RWPE2 (cell line): ENCODE measurements around the gene SAMD14.

ENCODE experiments used
- ATAC-seq: fragments of 200-7000 bp; cut with Tn5 transposase; 3 replicates; pipeline ENCODE4 v1.9.1; 2021; ENCODE audit warnings: low read depth
- DNase-seq: peaks from one replicate; pipeline ENCODE4 v3.0.0-alpha.2; 2020; ENCODE audit warnings: low spot score
- H3K27ac ChIP-seq: fragments of 450-650 bp; 2 replicates; pipeline ENCODE4 v1.5.1; 2017; ENCODE audit warnings: mild to moderate bottlenecking; ENCODE audit not compliant: poor library complexity, severe bottlenecking
- H3K27me3 ChIP-seq: fragments of 250-450 bp; sonication (Bioruptor Pico); 2 replicates; pipeline ENCODE4 v1.5.1; 2021; ENCODE audit warnings: mild to moderate bottlenecking, moderate library complexity; ENCODE audit not compliant: insufficient read depth, poor library complexity, severe bottlenecking
- H3K36me3 ChIP-seq: fragments of 250-450 bp; sonication (Bioruptor Pico); 2 replicates; pipeline ENCODE4 v1.5.1; 2020; ENCODE audit warnings: low read depth, mild to moderate bottlenecking, moderate library complexity
- H3K4me1 ChIP-seq: fragments of 250-450 bp; sonication (Bioruptor Pico); 2 replicates; pipeline ENCODE4 v1.5.1; 2021; ENCODE audit warnings: mild to moderate bottlenecking, moderate library complexity; ENCODE audit not compliant: insufficient read depth, poor library complexity, severe bottlenecking
- H3K4me3 ChIP-seq: fragments of 250-450 bp; sonication (Bioruptor Pico); 2 replicates; pipeline ENCODE4 v1.5.1; 2021; ENCODE audit warnings: mild to moderate bottlenecking, moderate library complexity; ENCODE audit not compliant: severe bottlenecking
- H3K9me3 ChIP-seq: fragments of 250-450 bp; sonication (Bioruptor Pico); 2 replicates; pipeline ENCODE4 v1.5.1; 2021; ENCODE audit warnings: mild to moderate bottlenecking, moderate library complexity; ENCODE audit not compliant: severe bottlenecking
- CTCF ChIP-seq: fragments of 450-650 bp; IDR thresholded peaks from one replicate; pipeline ENCODE4 v1.5.1; 2017; ENCODE audit warnings: mild to moderate bottlenecking, moderate library complexity; ENCODE audit not compliant: poor library complexity, severe bottlenecking

SAMD14 gene

DNA sequence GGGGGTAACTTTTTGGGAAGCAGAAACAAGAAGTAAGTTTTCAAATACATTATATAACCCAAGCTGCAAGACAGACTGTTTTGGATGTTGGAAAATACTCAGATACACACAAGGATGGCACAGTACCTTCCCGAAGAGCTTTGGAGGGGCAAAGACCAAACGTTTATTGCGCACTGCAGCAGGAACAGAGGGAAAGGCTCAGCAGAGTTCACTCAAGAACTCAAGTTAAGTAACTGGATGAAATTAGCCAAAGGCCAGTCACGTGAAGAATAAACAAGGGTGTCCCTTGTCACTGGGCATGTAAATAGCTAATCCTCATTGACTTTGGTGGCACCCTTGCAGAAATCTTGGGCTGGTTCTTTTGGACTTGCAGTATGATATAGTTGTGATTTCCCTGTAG, 32.0 kb downstream of the SAMD14 start:
- H3K27me3 ChIP-seq = no peaks in the 10 kb centered on the region
- 0 out of 2 replicates have a peak, but pooled peaks cover 6% of the 10 kb centered on the region for H3K36me3 ChIP-seq
- H3K4me1 ChIP-seq = peaks cover 3% of the 10 kb centered on the region
- H3K27ac ChIP-seq = no peak overlapping the region
- H3K9me3 ChIP-seq = no peaks in the 10 kb centered on the region
- ATAC-seq = no peak
- no peak overlapping the region for H3K4me3 ChIP-seq
- no peak for TF ChIP-seq CTCF
- DNase-seq = no peak

- H3K27me3 ChIP-seq = no peaks in the 10 kb centered on the region
- H3K4me3 ChIP-seq = no peak overlapping the region
- no peak for ATAC-seq
These were observed 32.5 kb downstream of the SAMD14 start for GRCh38 chr17:50097455-50097854.

DNA sequence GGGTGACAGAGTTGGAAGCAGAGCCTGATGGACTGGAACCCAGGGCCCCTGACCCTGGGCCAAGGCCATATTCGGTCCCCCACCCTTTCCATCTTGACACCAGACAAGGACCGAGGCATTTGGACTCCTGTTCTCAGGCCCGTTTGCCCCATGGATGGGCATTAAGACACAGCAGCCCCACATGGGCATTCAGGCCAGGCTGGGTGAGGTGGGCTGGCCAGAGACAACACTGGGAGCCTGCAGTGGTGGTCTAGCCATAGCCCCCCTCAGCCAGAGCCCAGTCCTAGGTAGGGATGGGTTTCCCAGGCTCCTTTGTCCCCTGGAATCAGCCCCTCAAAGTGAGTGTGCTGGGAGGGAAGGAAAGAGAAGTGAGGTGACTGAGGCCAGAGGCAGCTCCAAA, 33.2 kb downstream of the SAMD14 start:
- Histone ChIP-seq H3K36me3 (0 out of 2 replicates have a peak, but pooled peaks cover 6% of the 10 kb centered on the region), H3K4me1 (peaks cover 3% of the 10 kb centered on the region), H3K27me3 (no peaks in the 10 kb centered on the region), H3K9me3 (no peaks in the 10 kb centered on the region), H3K4me3 (no peak overlapping the region), H3K27ac (no peak overlapping the region)
- ATAC-seq (no peak), DNase-seq (peak; percentile 35)
- no peak for TF ChIP-seq CTCF

More at GRCh38 chr17:50097455-50097854, 32.5 kb downstream of the SAMD14 start:
- peak; percentile 52 for DNase-seq
- TF ChIP-seq CTCF = no peak
- Histone ChIP-seq H3K27ac (no peak overlapping the region), H3K36me3 (0 out of 2 replicates have a peak, but pooled peaks cover 6% of the 10 kb centered on the region), H3K4me1 (peaks cover 3% of the 10 kb centered on the region), H3K9me3 (no peaks in the 10 kb centered on the region)

- TF ChIP-seq CTCF = no peak
- no peak for ATAC-seq
- peak; percentile 65 for DNase-seq
- Histone ChIP-seq H3K36me3 (0 out of 2 replicates have a peak, but pooled peaks cover 6% of the 10 kb centered on the region), H3K4me1 (peaks cover 3% of the 10 kb centered on the region), H3K9me3 (no peaks in the 10 kb centered on the region), H3K27ac (peak overlapping the region; percentile 55), H3K27me3 (no peaks in the 10 kb centered on the region), H3K4me3 (peak overlapping the region; percentile 52)
These were observed 33.9 kb downstream of the SAMD14 start for GRCh38 chr17:50096092-50096491.

DNA sequence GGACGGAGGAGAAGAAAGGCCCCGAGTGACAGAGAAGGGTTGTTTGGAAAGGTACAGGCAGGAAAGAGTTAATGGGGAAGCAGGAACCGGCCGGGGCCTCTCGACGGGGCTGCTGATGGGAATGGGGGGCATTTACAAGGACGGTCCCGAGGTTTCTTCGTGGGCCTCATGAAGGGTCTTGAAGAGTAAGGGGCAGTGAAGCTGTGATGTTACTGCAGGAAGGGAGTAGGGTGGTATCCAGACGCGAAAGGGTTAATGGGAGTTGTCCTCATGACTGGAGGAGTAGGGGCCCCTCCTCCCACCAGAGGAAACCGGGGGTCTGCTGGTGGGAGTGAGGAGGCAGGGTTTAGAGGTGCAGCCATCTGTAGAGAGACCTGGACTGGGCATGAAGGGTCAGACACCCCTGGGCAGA, 34.3 kb downstream of the SAMD14 start:
- peak overlapping the region; percentile 55 for H3K27ac ChIP-seq
- peak overlapping the region; percentile 52 for H3K4me3 ChIP-seq
- no peaks in the 10 kb centered on the region for H3K27me3 ChIP-seq
- H3K4me1 ChIP-seq = peaks cover 3% of the 10 kb centered on the region
- TF ChIP-seq CTCF = no peak
- ATAC-seq (no peak), DNase-seq (no peak)
- no peaks in the 10 kb centered on the region for H3K9me3 ChIP-seq
- peaks cover 6% of the 10 kb centered on the region; the same call in 1 of the 2 replicates for H3K36me3 ChIP-seq
